T47D (cell line): Measurements from ENCODE around the gene IQCN.

Source experiments
- DNase-seq, 2 experiments: peaks; one replicate each; pipeline versions ENCODE4 v3.0.0 to v3.0.0-alpha.2; 2011 to 2012; ENCODE audit warnings: low read depth in 1 of 2, low spot score in 1 of 2
- JUND ChIP-seq: IDR thresholded peaks from 2 replicates; pipeline ENCODE4 v1.6.1; 2012; ENCODE audit warnings: low read depth
- in situ Hi-C: cut with HindIII; loops from 2 replicates; pipeline ENCODE4 v1.10.0; 2016; ENCODE audit warnings: low sequenced_read_pairs, low pct_unique_long_range_greater_than_20kb

Gene IQCN

GRCh38 chr19:18264137-18264854 lies 10.0 kb downstream of the IQCN start:
- in situ Hi-C loops: no loop called here
- TF ChIP-seq JUND: no peak
- DNase-seq: no peak

GRCh38 chr19:18263324-18264136 lies 10.7 kb downstream of the IQCN start:
- in situ Hi-C loops: no loop called here
- no peak for DNase-seq
- TF ChIP-seq JUND: no peak

GRCh38 chr19:18262917-18263316 lies 11.3 kb downstream of the IQCN start:
- in situ Hi-C loops: no loop called here
- DNase-seq: no peak
- no peak for TF ChIP-seq JUND

GRCh38 chr19:18262144-18262543 lies 12.1 kb downstream of the IQCN start:
- DNase-seq: no peak
- TF ChIP-seq JUND: no peak
- in situ Hi-C loops: no loop called here

- in situ Hi-C loops: no loop called here
- no peak for DNase-seq
- TF ChIP-seq JUND: no peak
Measured at GRCh38 chr19:18261474-18261873, 12.8 kb downstream of the IQCN start.

GRCh38 chr19:18259893-18260292 lies 14.4 kb downstream of the IQCN start:
- in situ Hi-C loops: no loop called here
- no peak for DNase-seq
- TF ChIP-seq JUND: no peak

GRCh38 chr19:18257503-18258470 lies 16.5 kb downstream of the IQCN start:
- in situ Hi-C loops: no loop called here
- no peak for DNase-seq
- no peak for TF ChIP-seq JUND

GRCh38 chr19:18254546-18255503 lies 19.4 kb downstream of the IQCN start:
- no peak for TF ChIP-seq JUND
- in situ Hi-C loops: no loop called here
- no peak for DNase-seq

GRCh38 chr19:18253716-18254115 lies 20.5 kb downstream of the IQCN start:
- no peak for DNase-seq
- in situ Hi-C loops: no loop called here
- no peak for TF ChIP-seq JUND

GRCh38 chr19:18253130-18253529 lies 21.1 kb downstream of the IQCN start:
- TF ChIP-seq JUND: no peak
- in situ Hi-C loops: no loop called here
- no peak for DNase-seq

- in situ Hi-C loops: no loop called here
- no peak for TF ChIP-seq JUND
- no peak for DNase-seq
Measured at GRCh38 chr19:18252370-18252717, 21.9 kb downstream of the IQCN start.
